IPS-20b (cell line): Measurements from ENCODE around the gene PHF21A.
A peak's percentile ranks its signal among the peaks of the same experiment; 100 is the strongest.
"Not testable (repeated sequence)": the region's sequence is repeated elsewhere in the genome, so short reads cannot be mapped to it uniquely, and the experiment has no call there.

ENCODE experiments used
- H3K27ac ChIP-seq: one replicate; pipeline ENCODE4 v1.5.1; 2013; ENCODE audit warnings: low read length
- H3K27me3 ChIP-seq: 2 replicates; pipeline ENCODE4 v1.6.1; 2013; ENCODE audit warnings: mild to moderate bottlenecking, low read length, inconsistent platforms; ENCODE audit not compliant: insufficient read depth
- H3K36me3 ChIP-seq: 2 replicates; pipeline ENCODE4 v1.6.1; 2013; ENCODE audit warnings: low read depth, mild to moderate bottlenecking, inconsistent platforms, low read length, moderate library complexity; ENCODE audit not compliant: insufficient read depth
- H3K4me1 ChIP-seq: 2 replicates; pipeline ENCODE4 v1.6.1; 2013; ENCODE audit warnings: mild to moderate bottlenecking, control low read depth, inconsistent platforms, low read length, moderate library complexity; ENCODE audit not compliant: insufficient read depth
- H3K4me3 ChIP-seq: 2 replicates; pipeline ENCODE4 v1.5.1; 2013; ENCODE audit warnings: mild to moderate bottlenecking, low read length, inconsistent platforms
- H3K9ac ChIP-seq: 2 replicates; pipeline ENCODE4 v1.6.1; 2013; ENCODE audit warnings: low read depth, mild to moderate bottlenecking, inconsistent platforms, low read length, moderate library complexity
- H3K9me3 ChIP-seq: 2 replicates; pipeline ENCODE4 v1.6.1; 2013; ENCODE audit warnings: mild to moderate bottlenecking, low read depth, low read length, inconsistent platforms; ENCODE audit not compliant: insufficient read depth

The PHF21A gene

GRCh38 chr11:45902452-45903380, 218.5 kb downstream of the PHF21A start:
- H3K27me3 ChIP-seq = peaks cover 10% of the 10 kb centered on the region
- H3K9ac ChIP-seq = no peak overlapping the region
- no peaks in the 10 kb centered on the region for H3K9me3 ChIP-seq
- no peak overlapping the region for H3K4me3 ChIP-seq
- H3K27ac ChIP-seq = no peak overlapping the region
- H3K4me1 ChIP-seq = peaks cover 2% of the 10 kb centered on the region; the same call in 1 of the 2 replicates
- H3K36me3 ChIP-seq = peaks cover 13% of the 10 kb centered on the region

- Histone ChIP-seq H3K9ac (no peak overlapping the region), H3K36me3 (peaks cover 13% of the 10 kb centered on the region), H3K4me3 (no peak overlapping the region), H3K27ac (no peak overlapping the region), H3K9me3 (no peaks in the 10 kb centered on the region), H3K4me1 (peaks cover 2% of the 10 kb centered on the region; the same call in 1 of the 2 replicates), H3K27me3 (peaks cover 10% of the 10 kb centered on the region)
Measured at GRCh38 chr11:45901626-45902025, 219.6 kb downstream of the PHF21A start.

GRCh38 chr11:45900916-45901617, 220.2 kb downstream of the PHF21A start:
- Histone ChIP-seq H3K27ac (no peak overlapping the region), H3K9me3 (no peaks in the 10 kb centered on the region), H3K4me3 (peak overlapping the region; percentile 73), H3K4me1 (peaks cover 5% of the 10 kb centered on the region; the same call in 1 of the 2 replicates), H3K9ac (peak overlapping the region; percentile 61; the same call in 1 of the 2 replicates), H3K36me3 (peaks cover 13% of the 10 kb centered on the region), H3K27me3 (peaks cover 10% of the 10 kb centered on the region)

GRCh38 chr11:45900175-45900800, 221.0 kb downstream of the PHF21A start:
- Histone ChIP-seq H3K36me3 (peaks cover 13% of the 10 kb centered on the region), H3K4me3 (peak overlapping the region; percentile 73), H3K27me3 (peaks cover 10% of the 10 kb centered on the region), H3K9ac (peak overlapping the region; percentile 61; the same call in 1 of the 2 replicates)
- H3K4me1 ChIP-seq, H3K27ac ChIP-seq, H3K9me3 ChIP-seq: not testable (repeated sequence)

- Histone ChIP-seq H3K9me3 (no peaks in the 10 kb centered on the region), H3K27me3 (peaks cover 10% of the 10 kb centered on the region), H3K9ac (peak overlapping the region; percentile 56; the same call in 1 of the 2 replicates), H3K36me3 (peaks cover 13% of the 10 kb centered on the region), H3K27ac (no peak overlapping the region), H3K4me1 (peaks cover 7% of the 10 kb centered on the region; the same call in 1 of the 2 replicates), H3K4me3 (peak overlapping the region; percentile 73; the same call in 1 of the 2 replicates)
Measured at GRCh38 chr11:45899448-45900174, 221.6 kb downstream of the PHF21A start.

- H3K27ac ChIP-seq = no peak overlapping the region
- H3K9ac ChIP-seq = peak overlapping the region; percentile 56; the same call in 1 of the 2 replicates
- H3K4me3 ChIP-seq = peak overlapping the region; percentile 73; the same call in 1 of the 2 replicates
Measured at GRCh38 chr11:45899086-45899447, 222.2 kb downstream of the PHF21A start.

GRCh38 chr11:45897556-45897955, 223.7 kb downstream of the PHF21A start:
- H3K4me3 ChIP-seq = no peak overlapping the region
- peaks cover 10% of the 10 kb centered on the region for H3K27me3 ChIP-seq
- H3K36me3 ChIP-seq = no peaks in the 10 kb centered on the region
- no peak overlapping the region for H3K9ac ChIP-seq
- H3K4me1 ChIP-seq = peaks cover 9% of the 10 kb centered on the region; the same call in 1 of the 2 replicates
- H3K9me3 ChIP-seq = no peaks in the 10 kb centered on the region
- no peak overlapping the region for H3K27ac ChIP-seq

More at GRCh38 chr11:45899086-45899447, 222.2 kb downstream of the PHF21A start:
- Histone ChIP-seq H3K4me1 (peaks cover 7% of the 10 kb centered on the region; the same call in 1 of the 2 replicates), H3K36me3 (peaks cover 9% of the 10 kb centered on the region), H3K9me3 (no peaks in the 10 kb centered on the region), H3K27me3 (peaks cover 10% of the 10 kb centered on the region)

GRCh38 chr11:45896422-45896984, 224.8 kb downstream of the PHF21A start:
- Histone ChIP-seq H3K9me3 (no peaks in the 10 kb centered on the region), H3K27me3 (peaks cover 10% of the 10 kb centered on the region), H3K27ac (no peak overlapping the region), H3K4me1 (peaks cover 9% of the 10 kb centered on the region; the same call in 1 of the 2 replicates), H3K4me3 (no peak overlapping the region; the same call in 1 of the 2 replicates), H3K9ac (no peak overlapping the region; the same call in 1 of the 2 replicates), H3K36me3 (no peaks in the 10 kb centered on the region)

GRCh38 chr11:45895553-45896259, 225.5 kb downstream of the PHF21A start:
- H3K9ac ChIP-seq = peak overlapping the region; percentile 30; the same call in 1 of the 2 replicates
- H3K27me3 ChIP-seq = peaks cover 4% of the 10 kb centered on the region
- H3K4me1 ChIP-seq = peaks cover 9% of the 10 kb centered on the region; the same call in 1 of the 2 replicates
- H3K9me3 ChIP-seq = no peaks in the 10 kb centered on the region
- H3K4me3 ChIP-seq = no peak overlapping the region
- H3K27ac ChIP-seq = no peak overlapping the region
- H3K36me3 ChIP-seq = no peaks in the 10 kb centered on the region

GRCh38 chr11:45894555-45895247, 226.6 kb downstream of the PHF21A start:
- Histone ChIP-seq H3K27me3 (no peaks in the 10 kb centered on the region; the same call in 1 of the 2 replicates), H3K36me3 (no peaks in the 10 kb centered on the region), H3K9ac (no peak overlapping the region), H3K9me3 (no peaks in the 10 kb centered on the region), H3K4me3 (no peak overlapping the region), H3K27ac (no peak overlapping the region), H3K4me1 (peaks cover 9% of the 10 kb centered on the region; the same call in 1 of the 2 replicates)
